Measurements from ENCODE around the gene DDB1. TPM values are rescaled to one million over a fixed set of nuclear protein-coding genes. Genes with fewer than 3 reads are reported as not detected.
A peak's percentile ranks its signal among the peaks of the same experiment; 100 is the strongest.

The DDB1 gene
- total and polyA plus RNA-seq, 2 of the 13 experiments (the other 11 are each of a cell fraction or from before 2014, with no cell fraction given), result 217 to 266 TPM

GRCh38 chr11:61332797-61333549 is at the start of gene DDB1, which contains the start of gene TKFC (continued):
- TF ChIP-seq ZNF281 (CRISPR knock-in tag; IDR thresholded peaks at IDR 0.05; ENCODE audit: borderline replicate concordance) (peak; percentile 72; the same call in 1 of the 2 replicates), YY1 (IDR thresholded peaks at IDR 0.05; ENCODE audit: insufficient read depth, insufficient replicate concordance, low read depth, low read length) (peak; percentile 73), ZFYVE20 (CRISPR knock-in tag; IDR thresholded peaks at IDR 0.05; ENCODE audit: borderline replicate concordance, low read depth) (0 out of 2 replicates have a peak, but pooled peaks have one; percentile 62), ZNF607 (CRISPR knock-in tag; IDR thresholded peaks at IDR 0.05; ENCODE audit: borderline replicate concordance) (no peak; the same call in 1 of the 2 replicates), SP2 (CRISPR knock-in tag; IDR thresholded peaks at IDR 0.05) (peak; percentile 67), CBX1 (IDR thresholded peaks at IDR 0.05; ENCODE audit: low read depth) (no peak), ZNF407 (CRISPR knock-in tag; IDR thresholded peaks at IDR 0.05; ENCODE audit: not compliant biosample characterization) (peak; percentile 93), THAP8 (CRISPR knock-in tag; IDR thresholded peaks at IDR 0.05; ENCODE audit: borderline replicate concordance) (peak; percentile 77; the same call in 1 of the 2 replicates), CENPX (CRISPR knock-in tag; IDR thresholded peaks at IDR 0.05) (no peak), ATM (IDR thresholded peaks at IDR 0.05; ENCODE audit: borderline replicate concordance) (no peak), SKIL (CRISPR knock-in tag; IDR thresholded peaks at IDR 0.05; ENCODE audit: borderline replicate concordance) (peak; percentile 18; the same call in 1 of the 2 replicates), IRF1 (CRISPR knock-in tag; IDR thresholded peaks at IDR 0.05; ENCODE audit: low read depth) (no peak)
